Stromal cell of bone marrow (primary cell): Measurements from ENCODE around the gene KCNAB1.
A peak's percentile ranks its signal among the peaks of the same experiment; 100 is the strongest.
"Not testable (repeated sequence)": the region's sequence is repeated elsewhere in the genome, so short reads cannot be mapped to it uniquely, and the experiment has no call there.

ENCODE experiments used
- DNase-seq: peaks from one replicate; pipeline ENCODE4 v3.0.0-alpha.2; 2012; ENCODE audit warnings: low read depth

Gene KCNAB1

GRCh38 chr3:156222381-156222780 lies 102.0 kb downstream of the KCNAB1 start:
- DNase-seq, result not testable (repeated sequence)

DNA sequence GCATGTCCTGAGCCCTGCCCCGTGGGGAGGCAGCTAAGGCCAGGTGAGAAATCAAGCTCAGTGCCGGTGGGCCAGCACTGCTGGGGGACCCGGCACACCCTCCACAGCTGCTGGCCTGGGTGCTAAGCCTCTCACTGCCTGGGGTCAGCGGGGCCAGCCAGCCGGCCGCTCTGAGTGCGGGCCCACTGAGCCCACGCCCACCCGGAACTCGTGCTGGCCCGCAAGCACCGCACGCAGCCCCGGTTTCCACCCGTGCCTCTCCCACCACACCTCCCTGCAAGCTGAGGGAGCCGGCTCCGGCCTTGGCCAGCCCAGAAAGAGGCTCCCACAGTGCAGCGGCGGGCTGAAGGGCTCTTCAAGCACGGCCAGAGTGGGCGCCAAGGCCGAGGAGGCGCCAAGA lies 103.7 kb downstream of the KCNAB1 start:
- DNase-seq, result not testable (repeated sequence)

- DNase-seq, result no peak
These were observed 106.5 kb downstream of the KCNAB1 start for GRCh38 chr3:156226676-156227420.

DNA sequence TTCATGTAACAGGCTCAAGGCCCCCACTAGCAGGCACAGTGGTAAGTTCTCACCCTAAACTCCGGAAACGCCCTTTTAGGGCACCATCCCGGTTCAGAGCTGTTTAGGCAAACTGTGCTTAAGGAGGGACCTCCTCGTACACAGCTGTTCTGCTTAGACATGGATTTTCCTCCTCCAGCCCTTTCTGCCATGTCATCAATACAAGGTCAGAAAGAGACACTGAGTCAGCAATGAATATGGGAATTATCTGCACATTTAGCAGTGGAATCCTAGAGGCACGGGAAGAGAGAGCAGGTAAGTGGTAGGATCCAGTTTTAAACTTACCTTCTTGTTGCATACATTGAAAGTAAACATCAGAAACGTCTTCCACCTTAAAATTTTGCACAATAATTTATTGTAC lies 107.3 kb downstream of the KCNAB1 start:
- no peak for DNase-seq

- DNase-seq, result no peak
These were observed 110.0 kb downstream of the KCNAB1 start for GRCh38 chr3:156230278-156230900.

- not testable (repeated sequence) for DNase-seq
These were observed 110.8 kb downstream of the KCNAB1 start for GRCh38 chr3:156231221-156231620.

DNA sequence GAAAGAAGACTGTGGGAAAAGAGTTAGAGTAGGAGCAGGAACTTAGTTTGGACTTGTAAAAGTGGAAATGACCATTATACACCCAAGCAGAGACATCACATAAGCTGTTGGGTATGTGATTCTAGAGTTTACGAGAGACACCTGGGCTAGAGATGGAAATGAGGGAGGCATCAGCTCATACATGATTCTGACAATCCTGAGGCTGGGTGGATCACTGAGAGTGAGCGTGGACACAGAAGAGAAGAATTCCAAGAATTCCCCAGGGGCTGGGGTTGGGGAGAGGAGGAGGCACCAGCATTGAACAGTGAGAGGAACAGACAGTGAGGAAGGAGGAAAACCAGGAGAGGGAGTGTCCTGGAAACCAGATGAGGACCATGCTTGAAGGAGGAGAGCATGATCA lies 113.5 kb downstream of the KCNAB1 start:
- no peak for DNase-seq

GRCh38 chr3:156236556-156237260 lies 116.3 kb downstream of the KCNAB1 start:
- DNase-seq, result no peak

- DNase-seq, result no peak
These were observed 120.3 kb downstream of the KCNAB1 start for GRCh38 chr3:156240642-156241041.

DNA sequence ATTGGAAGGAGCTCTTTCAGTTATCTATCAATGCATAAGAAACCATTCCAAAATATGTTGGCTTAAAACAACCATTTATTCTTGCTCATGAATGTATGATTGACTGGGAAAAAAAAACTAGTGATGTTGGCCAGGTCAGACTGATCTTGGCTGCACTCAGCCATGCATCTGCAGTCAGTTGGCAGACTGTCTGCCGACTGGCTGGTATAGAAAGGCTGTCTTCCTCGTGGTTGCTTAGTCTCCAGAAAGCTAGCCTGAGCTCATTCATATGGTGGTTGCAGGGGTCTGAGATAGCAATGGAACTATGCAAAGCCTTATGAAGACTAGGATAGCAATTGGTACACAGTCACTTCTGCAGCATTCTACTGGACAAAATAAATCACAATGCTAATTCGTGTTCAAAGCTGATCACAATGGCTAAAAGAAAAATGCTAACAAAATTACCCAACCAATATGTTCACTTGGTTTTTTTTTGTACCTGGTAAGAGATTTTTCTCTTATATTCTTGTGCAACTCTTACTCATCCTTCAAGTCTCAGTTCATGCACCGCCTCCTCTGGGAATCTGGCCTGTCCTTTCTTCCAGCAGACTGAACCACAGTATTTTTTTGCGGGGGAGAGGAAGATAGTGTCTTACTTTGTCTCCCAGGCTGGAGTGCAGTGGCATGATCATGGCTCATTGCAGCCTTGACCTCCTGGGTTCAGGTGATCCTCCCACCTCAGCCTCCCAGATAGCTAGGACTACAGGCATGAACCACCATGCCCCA lies 126.8 kb downstream of the KCNAB1 start:
- DNase-seq, result no peak

- DNase-seq, result no peak
These were observed 130.2 kb downstream of the KCNAB1 start for GRCh38 chr3:156250550-156250949.

DNA sequence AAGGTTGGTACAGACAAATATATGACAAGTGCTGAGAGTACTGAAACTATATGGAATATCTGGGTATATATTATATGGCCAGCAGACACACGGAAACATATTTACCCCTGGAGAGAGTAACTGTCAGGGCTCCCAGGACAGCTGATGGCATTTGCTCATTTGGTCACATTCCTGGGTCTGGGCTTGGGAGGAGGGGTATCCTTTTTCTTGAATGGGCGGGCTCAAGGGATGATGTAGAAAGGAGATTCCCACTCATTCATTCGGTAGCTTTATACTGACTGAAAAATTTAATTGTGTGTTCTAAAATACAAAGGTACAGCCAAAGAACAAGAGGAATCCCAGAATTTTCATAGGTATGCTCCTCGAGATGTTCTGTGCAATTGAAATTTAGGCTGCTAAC lies 131.0 kb downstream of the KCNAB1 start:
- DNase-seq, result no peak

DNA sequence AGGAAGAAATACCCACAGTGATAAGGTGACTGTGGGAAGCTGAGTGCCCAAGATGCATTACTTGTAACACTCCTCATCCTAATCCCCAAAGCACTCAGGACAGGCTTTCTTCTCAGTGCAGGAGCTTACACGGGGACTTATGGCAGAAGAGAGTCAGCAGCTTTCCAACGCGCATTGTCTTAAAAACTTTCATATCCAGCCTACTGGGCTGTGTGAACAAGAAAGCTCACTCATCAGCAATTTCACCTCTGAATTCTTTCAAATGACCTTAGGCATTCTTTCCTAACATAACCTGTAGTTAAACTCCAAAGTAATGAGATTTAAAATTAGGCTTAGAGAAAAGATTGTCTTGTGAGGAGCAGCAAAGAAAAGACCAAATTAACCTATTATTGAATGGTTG lies 132.3 kb downstream of the KCNAB1 start:
- no peak for DNase-seq

DNA sequence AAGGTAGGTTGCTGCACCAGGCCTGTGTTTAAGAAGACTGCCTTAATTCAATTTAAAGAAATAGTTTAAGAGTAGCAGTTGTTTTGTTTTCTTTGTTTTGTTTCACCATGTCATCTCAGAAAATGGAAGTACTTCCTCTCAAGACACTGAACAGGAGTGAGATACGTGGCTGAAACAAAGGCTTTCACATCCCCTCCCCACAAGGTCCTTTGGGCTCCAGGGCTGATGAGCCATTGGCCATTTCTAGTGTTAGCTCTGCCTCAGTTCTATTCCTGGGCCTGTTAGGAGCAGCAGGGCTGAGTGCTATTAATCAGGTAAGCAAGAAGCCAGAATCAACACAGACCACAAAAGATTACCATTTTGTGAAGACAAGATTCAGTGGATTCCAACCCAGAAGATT lies 132.8 kb downstream of the KCNAB1 start:
- DNase-seq, result no peak

DNA sequence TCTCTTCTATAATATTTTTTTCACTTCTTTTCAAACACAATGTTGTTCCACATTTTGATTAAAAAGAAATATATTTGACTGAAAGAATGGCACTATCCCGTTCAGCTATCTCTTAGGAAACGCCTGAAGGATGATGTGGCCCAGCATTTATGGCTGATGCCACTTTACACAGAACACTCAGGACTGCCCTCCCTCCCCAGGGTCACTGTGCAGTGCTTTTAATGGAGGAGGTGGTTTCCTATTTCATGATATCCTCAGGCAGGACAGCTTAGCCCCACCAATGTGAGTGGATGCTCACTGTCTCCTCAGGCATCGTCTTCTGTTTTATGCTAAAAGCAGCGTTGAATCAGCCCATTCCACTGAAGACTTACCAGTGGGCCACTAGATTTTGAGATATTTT lies 135.9 kb downstream of the KCNAB1 start:
- DNase-seq, result no peak

GRCh38 chr3:156256945-156257344 lies 136.6 kb downstream of the KCNAB1 start:
- no peak for DNase-seq

DNA sequence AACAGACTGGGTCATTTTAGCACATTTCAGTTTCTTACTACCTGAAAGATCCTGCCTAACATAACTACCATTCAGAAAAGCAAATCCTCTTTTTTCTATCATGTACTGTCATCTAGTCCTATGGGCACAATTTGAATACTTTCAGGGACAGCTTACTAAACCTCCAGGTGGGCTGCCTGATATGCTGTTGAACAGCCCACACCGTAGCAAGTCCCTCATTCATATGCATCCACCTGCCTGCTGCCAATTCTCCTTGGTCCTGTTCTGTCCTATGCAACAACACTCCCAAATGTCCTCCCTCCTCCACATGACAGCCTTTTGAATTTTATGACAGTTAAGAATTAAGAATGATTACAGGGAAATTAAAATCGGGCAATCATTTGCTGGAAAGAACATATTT lies 137.9 kb downstream of the KCNAB1 start:
- DNase-seq, result no peak

DNA sequence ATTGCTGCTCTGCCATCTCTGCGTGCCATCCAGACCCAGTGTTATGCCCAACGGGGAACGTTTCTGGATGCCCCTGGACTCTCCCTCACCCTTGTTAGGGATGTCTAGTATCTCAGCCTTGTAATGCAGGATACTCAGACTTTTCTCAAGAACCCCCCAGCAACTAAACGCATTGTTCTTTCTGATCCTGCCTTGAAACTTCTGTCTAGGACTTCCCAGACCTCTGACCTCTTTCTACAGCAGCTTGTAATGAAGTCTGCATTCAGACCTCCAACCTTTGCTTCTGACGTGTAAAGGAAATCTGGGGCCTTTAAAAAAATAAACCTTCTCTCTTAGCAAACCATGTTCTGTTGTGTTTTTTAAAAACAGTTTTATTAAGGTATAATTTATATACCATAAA lies 139.5 kb downstream of the KCNAB1 start:
- DNase-seq, result no peak

DNA sequence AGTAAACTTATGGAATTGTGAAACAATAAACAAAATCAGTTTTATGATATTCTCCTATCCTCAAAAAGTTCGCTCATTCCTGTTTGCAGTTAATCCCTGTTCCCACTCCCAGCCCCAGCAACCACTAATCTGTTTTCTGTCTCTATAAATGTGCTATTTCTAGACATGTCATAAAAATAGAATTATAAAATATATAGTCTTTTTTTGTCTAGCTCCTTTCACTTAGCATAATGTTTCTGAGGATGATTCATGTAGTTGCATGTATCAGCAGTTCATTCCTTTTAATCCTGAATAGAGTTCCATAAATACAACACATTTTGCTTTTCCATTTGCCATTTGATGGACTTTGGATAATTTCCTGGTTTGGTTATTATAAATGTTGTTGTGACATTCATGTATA lies 140.0 kb downstream of the KCNAB1 start:
- DNase-seq, result peak; percentile 4

GRCh38 chr3:156264771-156265170 lies 144.4 kb downstream of the KCNAB1 start:
- peak; percentile 13 for DNase-seq

GRCh38 chr3:156271508-156271907 lies 151.1 kb downstream of the KCNAB1 start:
- DNase-seq, result no peak

DNA sequence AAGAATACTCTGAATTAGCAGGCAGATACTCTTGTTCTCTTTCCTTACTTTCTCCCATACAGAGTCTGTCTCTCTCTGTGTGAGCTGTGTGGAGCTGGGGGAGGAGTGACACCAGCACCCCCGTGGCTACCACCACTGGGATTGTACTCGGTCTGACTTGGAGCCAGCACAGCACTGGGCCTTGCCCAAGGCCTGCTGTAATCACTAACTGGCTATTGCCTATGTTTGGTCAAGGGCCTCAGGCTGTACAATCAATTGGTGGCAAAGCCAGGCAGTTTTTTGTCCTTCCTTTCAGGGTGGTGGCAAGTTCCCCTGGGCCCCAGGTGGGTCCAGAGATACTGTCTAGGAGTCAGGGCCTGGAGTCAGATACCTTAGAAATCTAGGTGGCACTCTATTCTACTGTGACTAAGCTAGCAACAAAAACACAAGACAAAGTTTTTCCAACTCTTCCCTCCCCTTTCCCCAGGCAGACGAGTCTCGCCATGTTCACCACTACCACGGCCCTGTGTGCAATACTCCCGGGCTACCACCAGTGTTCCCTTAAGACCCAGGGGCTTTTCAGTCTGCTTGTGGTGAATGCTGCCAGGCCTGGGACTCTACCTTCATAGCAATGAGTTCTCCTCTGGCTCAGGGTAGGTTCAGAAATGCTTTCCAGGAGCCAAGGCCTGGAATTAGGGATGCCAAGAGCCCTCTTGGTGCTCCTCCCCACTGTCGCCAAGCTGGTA lies 151.8 kb downstream of the KCNAB1 start:
- no peak for DNase-seq
